Measurements from ENCODE around the gene CPZ. TPM values are rescaled to one million over a fixed set of nuclear protein-coding genes. Genes with fewer than 3 reads are reported as not detected.

Gene CPZ
- total RNA-seq, 4 donors from 2014 or later, result 0.75 to 6.1 TPM; not detected in 2

DNA sequence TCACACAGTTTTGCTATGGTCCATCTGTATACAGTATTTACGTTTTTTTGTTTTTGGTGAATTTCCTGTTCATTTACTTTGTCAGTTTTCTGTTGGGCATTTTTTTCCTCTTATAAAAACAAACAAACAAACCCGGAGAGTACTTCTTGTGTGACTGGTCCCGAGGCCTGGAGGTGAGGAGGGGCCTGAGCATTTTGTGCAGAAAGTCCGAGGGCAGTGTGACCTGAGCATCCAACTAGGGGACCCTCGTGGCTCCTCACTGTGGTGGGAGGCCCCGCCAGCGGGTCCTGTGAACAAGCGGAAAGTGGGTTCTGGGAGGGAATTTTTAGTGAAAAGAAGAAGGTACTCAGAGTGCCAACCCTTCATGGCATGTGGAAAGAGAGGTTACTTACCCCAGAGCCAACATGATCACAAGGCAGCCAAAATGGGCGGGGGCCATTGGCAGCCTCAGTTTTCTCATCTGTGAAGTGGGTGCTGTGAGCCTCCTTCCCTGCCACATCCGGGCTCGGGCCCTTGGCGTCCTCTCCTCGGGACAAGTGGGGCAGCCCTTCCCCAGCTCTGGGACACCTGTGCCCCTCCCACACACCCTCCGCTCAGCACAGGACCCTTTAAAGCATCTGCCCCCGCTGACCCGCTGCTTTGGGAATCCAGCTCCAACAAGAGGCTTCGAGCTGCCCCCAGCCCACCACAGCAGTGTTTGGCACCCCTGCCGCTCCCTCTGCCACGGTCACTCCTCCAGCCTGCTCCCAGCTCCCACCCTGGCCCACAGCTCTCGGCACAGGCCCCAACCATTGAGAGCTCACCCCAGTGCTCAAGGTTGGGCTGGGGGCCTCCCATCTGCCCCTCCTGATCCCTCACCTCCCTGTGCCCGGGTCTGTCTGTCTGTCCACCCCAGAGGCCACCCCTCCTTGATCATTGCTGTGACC is 35.2 kb upstream of the CPZ start:
- TF ChIP-seq, protein P1, sequence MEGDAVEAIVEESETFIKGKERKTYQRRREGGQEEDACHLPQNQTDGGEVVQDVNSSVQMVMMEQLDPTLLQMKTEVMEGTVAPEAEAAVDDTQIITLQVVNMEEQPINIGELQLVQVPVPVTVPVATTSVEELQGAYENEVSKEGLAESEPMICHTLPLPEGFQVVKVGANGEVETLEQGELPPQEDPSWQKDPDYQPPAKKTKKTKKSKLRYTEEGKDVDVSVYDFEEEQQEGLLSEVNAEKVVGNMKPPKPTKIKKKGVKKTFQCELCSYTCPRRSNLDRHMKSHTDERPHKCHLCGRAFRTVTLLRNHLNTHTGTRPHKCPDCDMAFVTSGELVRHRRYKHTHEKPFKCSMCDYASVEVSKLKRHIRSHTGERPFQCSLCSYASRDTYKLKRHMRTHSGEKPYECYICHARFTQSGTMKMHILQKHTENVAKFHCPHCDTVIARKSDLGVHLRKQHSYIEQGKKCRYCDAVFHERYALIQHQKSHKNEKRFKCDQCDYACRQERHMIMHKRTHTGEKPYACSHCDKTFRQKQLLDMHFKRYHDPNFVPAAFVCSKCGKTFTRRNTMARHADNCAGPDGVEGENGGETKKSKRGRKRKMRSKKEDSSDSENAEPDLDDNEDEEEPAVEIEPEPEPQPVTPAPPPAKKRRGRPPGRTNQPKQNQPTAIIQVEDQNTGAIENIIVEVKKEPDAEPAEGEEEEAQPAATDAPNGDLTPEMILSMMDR (IDR thresholded peaks at IDR 0.05; ENCODE audit: low read depth), result no peak

DNA sequence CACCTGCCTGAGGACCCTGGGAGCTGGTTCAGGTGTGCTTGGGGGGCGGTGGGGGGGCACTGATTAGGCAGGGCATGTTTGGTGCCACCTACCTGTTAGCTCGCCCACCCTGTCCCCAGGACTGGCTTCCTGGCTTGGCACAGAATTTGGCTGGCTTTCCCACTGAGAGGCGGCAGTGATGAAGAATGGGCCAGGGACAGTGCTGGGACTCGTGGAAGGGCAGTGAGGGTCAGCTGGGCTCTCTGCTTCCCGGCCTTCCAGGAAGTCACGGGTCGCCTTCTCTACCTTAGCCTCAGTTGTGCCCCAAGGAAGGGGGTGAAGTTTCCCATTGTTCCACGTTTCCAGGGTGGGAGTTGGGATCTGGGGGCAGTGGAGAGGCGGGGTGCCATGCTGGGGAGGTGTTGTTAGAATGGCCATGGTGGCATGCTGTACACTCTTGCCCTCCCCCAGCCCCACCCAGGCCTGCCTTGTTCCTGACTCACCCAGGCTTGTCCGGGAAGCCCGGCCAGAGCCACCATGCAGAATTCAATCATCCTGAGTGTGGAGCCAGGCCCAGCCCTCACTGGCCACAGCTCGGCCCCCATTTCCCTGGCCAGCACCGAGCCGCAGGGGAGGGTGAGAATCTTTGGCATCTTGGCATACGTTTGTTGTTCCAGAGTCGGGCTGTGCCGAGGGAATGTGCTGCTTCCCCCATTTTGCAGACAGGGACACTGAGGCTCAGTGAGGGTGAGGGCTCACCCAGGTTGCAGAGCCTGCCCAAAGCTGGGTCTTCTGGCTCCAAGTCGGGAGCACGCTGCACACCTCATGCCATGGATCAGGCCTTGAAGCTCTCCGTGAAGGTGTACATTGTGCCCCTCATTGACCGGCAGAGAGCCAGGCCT is 34.2 kb upstream of the CPZ start:
- TF ChIP-seq, protein P1 (IDR thresholded peaks at IDR 0.05; ENCODE audit: low read depth), result no peak

DNA sequence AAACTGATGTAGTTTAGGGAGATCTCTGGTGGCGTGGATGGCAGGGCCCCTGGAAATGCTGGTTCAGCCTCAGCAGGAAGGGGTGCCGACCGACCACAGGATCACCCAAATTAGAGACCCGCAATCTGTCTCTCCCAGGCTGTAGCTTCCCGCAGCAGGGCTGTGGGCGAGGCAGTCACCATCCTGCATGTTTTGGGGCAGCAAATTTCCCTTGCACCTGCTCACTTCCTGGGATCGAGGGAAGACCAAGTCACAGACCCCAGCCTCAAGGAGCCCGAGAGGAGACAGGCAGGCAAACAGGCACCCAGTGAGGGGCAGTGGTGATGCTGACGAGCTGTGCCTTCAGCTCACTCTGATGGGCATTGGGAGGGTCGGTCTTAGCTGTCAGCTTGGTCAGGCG is 33.6 kb upstream of the CPZ start:
- TF ChIP-seq, protein P1 (IDR thresholded peaks at IDR 0.05; ENCODE audit: low read depth), result no peak

DNA sequence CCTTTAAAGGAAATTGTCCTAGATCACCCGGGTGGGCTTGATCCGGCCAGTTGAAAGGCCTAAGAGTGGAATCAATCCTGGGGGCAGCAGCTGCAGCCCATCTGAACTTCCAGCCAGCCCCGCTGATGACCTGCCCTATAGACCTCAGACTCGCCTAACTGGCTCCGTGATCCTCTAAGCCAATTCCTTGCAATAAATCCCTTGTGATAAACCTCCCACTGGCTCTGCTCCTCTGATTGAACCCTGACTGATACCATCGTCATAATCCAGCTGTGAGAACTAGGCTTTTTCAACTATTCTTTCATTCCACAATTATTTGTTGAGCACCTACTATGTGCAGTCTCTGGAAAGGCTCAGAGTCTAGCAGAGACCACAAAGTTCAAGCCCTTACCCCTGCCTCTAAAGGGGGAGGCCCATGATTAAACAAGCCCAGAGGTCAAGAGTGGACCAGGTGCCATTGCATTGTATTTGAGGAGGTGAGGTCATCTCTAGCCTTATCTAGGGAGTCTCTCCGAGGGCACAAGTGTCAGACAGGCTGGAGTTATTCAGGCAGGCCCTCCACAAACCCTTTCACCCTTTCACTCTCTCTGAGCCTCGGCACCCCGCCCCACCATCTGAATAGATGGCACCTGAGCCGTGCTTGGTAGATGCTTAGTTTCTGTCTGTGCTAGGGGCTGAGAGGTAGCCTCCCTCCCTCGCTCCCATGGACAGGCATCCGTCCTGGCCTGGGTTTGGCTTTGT is 32.9 kb upstream of the CPZ start:
- TF ChIP-seq, protein P1 (IDR thresholded peaks at IDR 0.05; ENCODE audit: low read depth), result no peak

GRCh38 chr4:8560265-8561047 is 32.1 kb upstream of the CPZ start:
- TF ChIP-seq, protein P1 (IDR thresholded peaks at IDR 0.05; ENCODE audit: low read depth), result no peak

DNA sequence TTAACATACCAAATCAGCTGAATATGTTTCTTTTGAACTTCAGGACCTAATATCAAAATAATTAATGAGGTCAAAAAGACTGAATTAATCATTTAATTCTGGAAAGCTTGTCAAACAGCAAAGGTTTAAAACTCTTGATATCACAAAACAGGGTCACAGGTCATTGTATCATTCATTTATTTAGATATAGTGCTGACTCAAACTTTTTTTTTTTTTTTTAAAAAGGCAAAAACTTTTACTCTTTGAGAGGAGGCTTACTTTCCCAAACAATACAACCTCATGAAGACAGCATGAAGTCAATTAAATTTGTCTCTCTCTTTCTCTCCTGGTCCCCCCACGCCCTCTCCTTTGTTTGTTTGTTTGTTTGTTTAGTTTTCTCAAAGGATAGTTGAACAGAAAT is 28.0 kb upstream of the CPZ start:
- TF ChIP-seq, protein P1 (IDR thresholded peaks at IDR 0.05; ENCODE audit: low read depth), result no peak
